SK-N-DZ (cell line): ENCODE results near the gene HMGB4. TPM values are rescaled to one million over a fixed set of nuclear protein-coding genes. Genes with fewer than 3 reads are reported as not detected.

Experiments used
- DNase-seq: peaks from one replicate; pipeline ENCODE4 v3.0.0-alpha.2; 2015; ENCODE audit warnings: low spot score
- polyA plus RNA-seq, 2 experiments: library from polyadenylated mRNA; depleted of rRNA; stranded (reverse); fragments of >200 nt; gene quantifications; 2 replicates each; pipeline ENCODE4 v1.2.3, GENCODE V29; 2014

Gene HMGB4
- not detected in 2 replicates for polyA plus RNA-seq (2014; cell fraction: cytosol; rRNA removed)
- not detected in 2 replicates for polyA plus RNA-seq (2014; cell fraction: nucleus; rRNA removed)

DNA sequence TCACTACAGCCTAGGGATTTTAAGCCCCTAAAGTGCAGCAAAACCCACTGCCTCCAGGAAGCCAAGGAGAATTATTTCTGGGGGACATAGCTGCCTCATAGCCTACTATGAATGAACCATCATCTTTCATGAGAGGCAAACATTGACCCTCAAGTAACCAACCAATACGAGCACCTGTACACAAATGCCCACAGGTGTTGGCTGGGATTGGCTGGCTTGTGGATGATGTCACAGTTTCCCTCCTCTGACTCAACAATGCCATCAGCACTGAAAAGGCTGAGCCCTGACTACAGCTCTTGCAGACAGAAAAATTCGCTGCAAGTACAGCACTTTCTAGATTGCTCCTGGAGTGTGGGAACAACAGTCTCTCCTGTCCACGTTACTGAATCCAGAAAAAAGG lies at the start of gene HMGB4:
Gene HMGB4 (plus strand): TSS at position 301 of the 400 bp plus-strand sequence. CDS start 113 bp downstream, outside the sequence.
- DNase-seq, result no peak

DNA sequence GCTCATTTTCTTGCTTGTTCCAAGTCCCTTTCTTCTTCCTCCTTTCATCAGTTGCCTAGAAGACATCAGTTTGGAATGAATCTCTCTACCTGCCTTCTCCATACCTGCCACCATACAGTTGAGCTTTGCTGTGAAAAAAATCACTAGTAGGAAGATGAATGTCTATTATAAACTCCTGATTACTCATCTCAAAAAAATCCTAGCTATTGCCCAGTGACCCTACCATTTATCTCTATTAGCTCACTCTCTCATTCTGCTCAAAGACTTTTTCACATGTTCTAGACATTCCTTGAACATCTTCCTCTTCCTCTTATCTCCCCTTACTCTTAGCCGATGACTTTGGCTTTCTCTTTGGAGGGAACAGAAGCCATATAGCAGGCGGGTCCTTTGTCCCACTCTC lies 49.7 kb upstream of the HMGB4 start:
- no peak for DNase-seq

GRCh38 chr1:33815061-33815460 lies 48.8 kb upstream of the HMGB4 start:
- no peak for DNase-seq

DNA sequence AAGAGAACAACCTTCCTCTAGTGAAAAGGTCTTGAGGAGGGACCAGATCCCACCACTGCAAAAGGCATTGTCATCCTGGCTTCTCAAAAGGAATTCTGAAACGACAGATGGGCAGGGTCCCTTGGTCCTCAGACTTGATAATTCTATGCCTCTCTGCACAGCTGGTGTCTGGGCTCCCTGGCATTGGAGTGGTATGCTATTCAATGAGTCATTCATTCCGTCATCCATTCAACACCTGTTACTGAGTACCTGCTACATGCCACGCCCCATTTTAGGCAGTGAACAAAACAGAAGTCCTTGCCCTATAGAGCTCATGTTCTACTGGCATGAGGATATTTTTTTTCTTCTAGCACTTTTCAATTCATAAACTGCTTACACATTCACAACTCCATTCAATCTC lies 45.8 kb upstream of the HMGB4 start:
- no peak for DNase-seq

GRCh38 chr1:33819290-33819912 lies 44.5 kb upstream of the HMGB4 start:
- DNase-seq, result peak; percentile 82

DNA sequence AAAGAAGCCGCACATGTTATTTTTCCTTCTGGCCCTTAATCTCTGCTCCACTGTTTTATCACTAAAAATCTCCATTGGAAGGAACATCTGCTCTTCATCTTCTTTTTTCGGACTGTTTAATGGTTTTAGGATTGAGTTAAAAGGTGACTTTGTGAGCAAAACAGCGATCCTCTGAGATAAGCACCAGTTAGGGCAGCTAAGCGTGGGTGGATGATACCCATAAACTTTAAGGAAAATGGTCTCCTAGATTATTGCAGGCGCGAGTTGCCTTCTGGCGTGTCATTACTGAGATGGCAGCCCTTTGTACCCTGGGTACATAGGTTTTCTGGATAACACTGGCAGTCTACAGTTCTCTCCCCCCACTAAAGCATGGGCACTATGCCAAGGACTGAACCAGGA lies 44.0 kb upstream of the HMGB4 start:
- peak; percentile 94 for DNase-seq

- no peak for DNase-seq
Measured at GRCh38 chr1:33820804-33821203, 43.1 kb upstream of the HMGB4 start.

GRCh38 chr1:33821291-33821690 lies 42.6 kb upstream of the HMGB4 start:
- DNase-seq, result no peak

DNA sequence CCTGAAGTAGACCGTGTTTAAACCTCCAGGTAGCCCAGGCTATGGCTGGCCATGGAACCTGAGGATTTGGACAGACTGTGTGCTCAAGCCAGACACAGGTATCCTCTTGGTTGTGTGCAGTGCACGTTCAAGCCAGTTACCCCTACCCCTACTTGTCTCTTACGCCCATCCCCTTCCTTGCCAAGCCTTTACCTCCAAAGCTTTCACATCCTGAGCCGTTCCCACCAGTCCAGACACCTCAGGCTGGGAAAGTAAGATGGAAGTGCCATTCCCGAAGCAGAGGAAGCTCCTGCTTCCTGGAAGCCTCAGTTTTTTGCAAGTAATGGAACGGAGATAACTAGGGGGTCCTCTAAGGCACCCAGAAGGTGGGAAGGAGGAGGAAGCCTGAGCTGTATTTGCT lies 41.5 kb upstream of the HMGB4 start:
- DNase-seq, result no peak

DNA sequence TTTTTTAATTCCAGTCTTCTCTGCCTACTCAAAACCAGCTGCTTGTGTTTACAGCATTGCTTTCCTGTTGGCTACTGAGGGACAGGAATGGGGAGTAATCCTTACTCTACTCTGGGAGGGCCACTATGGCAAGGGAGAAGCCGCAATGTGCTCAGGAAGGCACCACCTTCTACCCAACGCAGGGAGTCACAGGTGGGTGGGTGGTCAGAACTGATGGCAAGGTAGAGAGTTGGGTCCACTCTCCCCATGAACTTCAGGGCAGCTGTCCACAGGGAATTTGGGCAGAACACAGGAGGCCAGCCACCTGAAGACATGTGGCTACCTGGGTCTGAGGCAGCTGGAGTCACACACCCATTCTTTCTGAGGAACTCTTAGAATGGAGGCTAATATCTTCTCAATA lies 40.5 kb upstream of the HMGB4 start:
- DNase-seq, result no peak

DNA sequence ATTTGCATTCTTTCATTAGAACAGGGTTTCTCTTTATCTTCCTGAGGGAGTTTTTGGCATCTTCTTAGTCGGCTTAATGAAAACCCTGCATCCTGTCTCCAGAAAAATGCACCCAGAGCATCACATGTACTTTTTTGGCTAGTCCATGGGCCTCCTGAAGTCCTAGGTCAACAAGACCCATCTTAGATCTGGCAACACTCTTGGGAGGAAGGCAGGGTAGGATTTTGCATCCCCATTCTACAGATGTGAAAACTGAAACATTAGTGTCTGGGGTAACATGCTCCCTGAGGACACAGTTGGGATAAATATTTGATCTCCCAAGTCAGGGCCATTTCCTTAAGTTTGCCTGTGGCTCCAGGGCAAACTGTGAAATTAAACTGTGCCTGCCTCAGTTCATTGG lies 40.0 kb upstream of the HMGB4 start:
- DNase-seq, result no peak

- DNase-seq, result no peak
Measured at GRCh38 chr1:33824321-33824720, 39.6 kb upstream of the HMGB4 start.

GRCh38 chr1:33824971-33825370 lies 38.9 kb upstream of the HMGB4 start:
- no peak for DNase-seq

DNA sequence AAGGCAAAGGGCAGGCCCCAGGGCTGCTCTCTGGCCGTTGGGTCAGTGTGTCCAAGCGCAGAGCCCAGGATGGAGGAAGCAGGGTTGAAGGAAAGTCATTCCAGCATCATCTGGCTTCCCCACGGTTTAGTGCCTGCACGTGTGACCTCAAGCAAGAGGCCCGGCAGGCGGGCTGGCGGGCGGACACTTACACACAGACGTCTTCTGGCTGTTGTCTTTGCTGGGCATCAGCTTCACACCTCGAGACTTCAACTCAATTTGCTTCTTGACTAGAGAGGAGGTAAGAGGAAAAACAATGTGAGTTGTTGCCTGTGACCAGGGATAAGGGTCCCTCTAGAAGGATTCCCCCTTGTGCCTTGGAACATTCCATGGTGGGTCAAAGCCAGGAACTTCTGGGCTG lies 38.4 kb upstream of the HMGB4 start:
- no peak for DNase-seq

DNA sequence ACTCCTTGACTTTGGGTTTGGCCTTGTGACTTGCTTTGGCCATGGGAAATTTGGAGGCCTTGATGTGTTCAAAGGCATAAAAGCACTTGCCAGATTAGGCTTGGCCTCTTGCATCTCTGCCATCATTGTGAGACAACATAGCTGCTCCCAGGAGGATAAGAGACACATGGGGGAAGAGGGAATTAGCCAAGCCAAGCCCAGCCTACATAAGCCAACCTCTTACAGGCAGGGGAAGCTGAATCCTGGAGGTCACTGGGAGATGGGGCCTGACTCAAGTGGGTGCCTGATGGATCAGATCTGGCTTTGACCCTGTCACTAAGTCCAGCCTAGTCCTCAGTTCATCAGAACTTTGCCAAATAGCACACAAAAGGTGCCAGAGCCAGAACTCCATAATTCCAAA lies 37.6 kb upstream of the HMGB4 start:
- DNase-seq, result no peak

- DNase-seq, result no peak
Measured at GRCh38 chr1:33826711-33827110, 37.2 kb upstream of the HMGB4 start.

- DNase-seq, result no peak
Measured at GRCh38 chr1:33828059-33828458, 35.8 kb upstream of the HMGB4 start.

DNA sequence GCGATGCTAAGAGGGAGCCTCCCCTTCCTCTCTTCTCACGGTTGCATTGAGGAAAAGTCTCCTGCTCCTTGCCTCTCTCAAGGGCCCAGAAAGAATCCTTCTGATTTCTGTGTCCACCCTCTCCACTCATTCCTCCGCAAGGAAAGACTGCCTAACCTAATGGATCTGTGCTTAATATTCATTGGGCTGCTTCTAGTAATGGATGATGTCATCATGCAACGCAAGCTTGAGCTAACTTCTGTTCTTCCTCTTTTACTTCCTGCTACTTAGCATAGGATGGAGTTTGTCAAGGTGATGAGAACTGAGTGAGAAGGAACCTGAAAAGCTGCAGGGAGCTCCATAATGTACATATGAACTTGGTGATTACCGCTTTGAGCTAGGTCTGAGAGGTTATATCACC lies 35.2 kb upstream of the HMGB4 start:
- DNase-seq, result no peak

- DNase-seq, result no peak
Measured at GRCh38 chr1:33836911-33837310, 27.0 kb upstream of the HMGB4 start.

- DNase-seq, result no peak
Measured at GRCh38 chr1:33837635-33838034, 26.2 kb upstream of the HMGB4 start.

- DNase-seq, result no peak
Measured at GRCh38 chr1:33841494-33841893, 22.4 kb upstream of the HMGB4 start.

GRCh38 chr1:33842348-33842747 lies 21.5 kb upstream of the HMGB4 start:
- no peak for DNase-seq

DNA sequence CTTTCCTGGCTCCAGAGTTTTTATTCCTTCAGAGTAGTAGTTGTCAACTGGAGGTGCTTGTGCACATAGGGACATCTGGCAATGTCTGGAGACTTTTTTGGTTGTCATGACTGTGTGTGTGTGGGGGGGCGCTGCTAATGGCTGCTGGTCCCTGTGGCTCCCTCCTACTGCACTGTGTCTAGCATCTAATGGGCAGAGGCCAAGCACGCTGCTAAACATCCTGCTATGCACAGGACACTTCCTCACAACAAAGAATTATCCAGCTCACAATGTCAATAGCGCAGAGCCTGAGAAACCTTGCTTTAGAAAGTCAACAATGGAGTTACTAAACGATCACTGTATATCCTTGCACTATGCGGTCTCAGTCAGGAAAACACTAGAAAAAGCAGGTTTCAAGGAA lies 19.7 kb upstream of the HMGB4 start:
- no peak for DNase-seq

GRCh38 chr1:33846861-33847260 lies 17.0 kb upstream of the HMGB4 start:
- DNase-seq, result no peak
